ENCODE measurements around the gene SIAH3. TPM values are rescaled to one million over a fixed set of nuclear protein-coding genes. Genes with fewer than 3 reads are reported as not detected.

SIAH3 gene
- total and polyA plus RNA-seq, 9 of the 15 experiments (the other 6 are each of a cell fraction or from before 2014, with no cell fraction given), result not detected

- peaks cover 0 to 15% of the 10 kb centered on the region in 2 experiments; a peak in 2 of 5 replicates for H3K27me3 ChIP-seq (ENCODE audit: control insufficient read depth in 2 of 2, insufficient read depth in 2 of 2, low read length in 2 of 2)
- WGBS (ENCODE audit: insufficient coverage, low coverage, missing lambda C conversion rate), result 0% methylated on average over 1 of the region's 1 CpG
- no peak overlapping the region for H3K4me3 ChIP-seq
- H2AFZ ChIP-seq (ENCODE audit: low read depth, low read length), result no peak overlapping the region
- no peak for DNase-seq (ENCODE audit: extremely low read depth in 1 of 4, low spot score in 3 of 4)
- FAIRE-seq, result no peak
- in situ Hi-C loops (cut with MboI) (no loop called here), intact Hi-C loops (cut with micrococcal nuclease) (no loop called here)
- H3K36me3 ChIP-seq (ENCODE audit: control insufficient read depth, insufficient read depth, low read length), result no peaks in the 10 kb centered on the region
- H3K79me2 ChIP-seq (ENCODE audit: control insufficient read depth, insufficient read depth, low read length), result no peaks in the 10 kb centered on the region
- ChIA-PET POLR2A (interaction anchor here (1.4 kb wide), 1 partner anchor 9 kb away, joined by 3 read pairs; no protein-coding TSS in a partner anchor), CTCF (ENCODE audit: low intra/inter-chr PET ratio) (no interaction called here)
- no peaks in the 10 kb centered on the region for H3K4me1 ChIP-seq (replicated peaks in 1 of 2; ENCODE audit: control insufficient read depth in 2 of 2, insufficient read depth in 2 of 2, low read length in 2 of 2)
- no peaks in the 10 kb centered on the region for H3K9me3 ChIP-seq (replicated peaks; ENCODE audit: control insufficient read depth, insufficient read depth, low read depth, low read length)
- ATAC-seq, result no peak
- no peaks in the 10 kb centered on the region for H3K9me1 ChIP-seq (ENCODE audit: control insufficient read depth, insufficient read depth, low read length)
- H4K20me1 ChIP-seq (replicated peaks; ENCODE audit: control insufficient read depth, insufficient read depth, low read length), result no peaks in the 10 kb centered on the region
- H3K4me2 ChIP-seq (ENCODE audit: insufficient read depth, low read length), result no peak overlapping the region
- H3K27ac ChIP-seq (ENCODE audit: extremely low read depth, low read depth, low read length), result no peak overlapping the region
- BruUV-seq (replicated peaks), result no TSS peak
- no peak overlapping the region for H3K9ac ChIP-seq (ENCODE audit: insufficient read depth in 1 of 2, low read depth in 2 of 2, low read length in 2 of 2)
- no peak for TF ChIP-seq CREB3L1 (IDR thresholded peaks at IDR 0.05; ENCODE audit: borderline replicate concordance, low read depth)
- TF ChIP-seq ZNF707 (CRISPR knock-in tag; conservative IDR thresholded peaks at IDR 0.05), result no peak
- no peak for TF ChIP-seq MCM2 (IDR thresholded peaks at IDR 0.05; ENCODE audit: low read depth)
- no peak for TF ChIP-seq RNF2 (IDR thresholded peaks at IDR 0.05)
- TF ChIP-seq RBM22 (IDR thresholded peaks at IDR 0.05; ENCODE audit: low read depth, low read length, poor library complexity, severe bottlenecking), result no peak
- no peak for TF ChIP-seq RB1 (IDR thresholded peaks at IDR 0.05; ENCODE audit: low read depth)
- no peak for TF ChIP-seq DIDO1 (tag; IDR thresholded peaks at IDR 0.05; ENCODE audit: low read depth)
- no peak for TF ChIP-seq CLOCK (CRISPR knock-in tag; IDR thresholded peaks at IDR 0.05; ENCODE audit: borderline replicate concordance)
- no peak for TF ChIP-seq ZNF384 (IDR thresholded peaks at IDR 0.05; ENCODE audit: low read depth, low read length)
- no peak for TF ChIP-seq ZNF212 (CRISPR knock-in tag; IDR thresholded peaks at IDR 0.05)
- TF ChIP-seq SRSF9 (IDR thresholded peaks at IDR 0.05; ENCODE audit: borderline replicate concordance, low read depth, low read length), result no peak
- no peak for TF ChIP-seq SMARCC2 (IDR thresholded peaks at IDR 0.05; ENCODE audit: low read depth)
- TF ChIP-seq ZNF764 (CRISPR knock-in tag; IDR thresholded peaks at IDR 0.05; ENCODE audit: low read depth), result no peak
- no peak for TF ChIP-seq PCBP1 (IDR thresholded peaks at IDR 0.05; ENCODE audit: low read depth, low read length, poor library complexity, severe bottlenecking)
- no peak for TF ChIP-seq CEBPZ (IDR thresholded peaks at IDR 0.05; ENCODE audit: borderline replicate concordance, low read depth, low read length)
- TF ChIP-seq HCFC1 (IDR thresholded peaks at IDR 0.05; ENCODE audit: low read depth, low read length), result no peak
- no peak for TF ChIP-seq KLF10 (CRISPR knock-in tag; IDR thresholded peaks at IDR 0.05)
- TF ChIP-seq TARDBP (IDR thresholded peaks at IDR 0.05), result no peak
These were observed 14.4 kb downstream of the SIAH3 start for GRCh38 chr13:45837111-45837510.
